Lung microvascular endothelial cell (primary cell): ENCODE results near the gene HS3ST6. TPM values are rescaled to one million over a fixed set of nuclear protein-coding genes. Genes with fewer than 3 reads are reported as not detected.
"Not testable (repeated sequence)": the region's sequence is repeated elsewhere in the genome, so short reads cannot be mapped to it uniquely, and the experiment has no call there.

Source experiments
- DNase-seq, 2 donors: peaks; one replicate each; pipeline versions ENCODE4 v3.0.0 to v3.0.0-alpha.2; 2010; ENCODE audit warnings: low read depth in 2 of 2
- total RNA-seq: library from RNA; depleted of rRNA; stranded (reverse); fragments of >200 nt; gene quantifications from 2 replicates; pipeline ENCODE4 v1.2.1, GENCODE V29; 2014

HS3ST6 gene
- total RNA-seq, result not detected in 2 replicates

DNA sequence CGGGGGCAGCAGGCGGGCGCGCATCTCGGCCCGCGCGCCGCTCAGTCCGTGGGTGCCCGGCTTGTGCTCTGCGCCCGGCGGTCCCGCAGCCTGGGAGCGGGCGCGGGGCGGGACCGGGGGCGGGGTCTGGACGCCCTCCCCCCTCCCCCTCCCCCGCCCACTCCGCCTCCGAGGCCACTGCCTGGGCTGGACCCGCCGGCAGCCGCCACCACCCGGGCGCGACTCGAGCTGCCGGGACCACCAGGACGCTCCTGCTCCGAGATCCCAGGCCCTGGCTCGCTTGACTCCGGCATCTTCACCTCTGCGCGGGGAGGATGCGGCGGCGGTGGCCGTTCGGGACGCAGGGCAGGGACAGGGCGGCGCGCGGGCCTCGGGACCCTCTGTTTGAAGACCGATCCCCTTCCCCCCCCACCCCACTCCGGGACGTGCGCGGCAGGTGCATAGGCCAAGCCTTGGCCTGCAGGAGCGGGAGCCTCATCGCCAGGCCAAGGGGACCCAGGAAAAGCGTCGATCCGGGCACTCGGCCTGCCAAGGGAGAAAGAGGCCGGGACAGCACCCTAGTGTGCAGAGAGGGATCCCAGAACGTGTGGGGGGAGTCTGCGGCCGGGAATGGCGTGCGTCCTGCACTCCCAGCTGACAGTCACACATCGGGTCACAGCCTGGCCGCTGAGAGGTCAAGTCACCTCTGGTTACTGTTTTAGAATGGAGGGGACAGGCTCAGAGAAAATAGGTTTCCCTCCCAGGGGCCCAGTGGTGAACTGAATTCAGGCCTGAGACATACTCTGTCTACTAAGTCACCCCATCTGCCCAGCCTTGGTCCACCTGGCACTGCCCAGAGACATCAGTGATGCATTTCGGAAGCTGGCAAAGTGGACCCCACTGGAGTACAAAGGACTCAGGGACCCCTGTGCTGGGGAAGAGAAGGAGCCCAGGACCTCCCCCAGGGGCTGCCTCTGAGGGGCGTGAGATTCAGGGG lies at the start of gene HS3ST6:
HS3ST6 (minus strand) TSS at position 65 of the 976 bp plus-strand sequence. CDS start 92 bp downstream, outside the sequence.
- DNase-seq, result no peak

DNA sequence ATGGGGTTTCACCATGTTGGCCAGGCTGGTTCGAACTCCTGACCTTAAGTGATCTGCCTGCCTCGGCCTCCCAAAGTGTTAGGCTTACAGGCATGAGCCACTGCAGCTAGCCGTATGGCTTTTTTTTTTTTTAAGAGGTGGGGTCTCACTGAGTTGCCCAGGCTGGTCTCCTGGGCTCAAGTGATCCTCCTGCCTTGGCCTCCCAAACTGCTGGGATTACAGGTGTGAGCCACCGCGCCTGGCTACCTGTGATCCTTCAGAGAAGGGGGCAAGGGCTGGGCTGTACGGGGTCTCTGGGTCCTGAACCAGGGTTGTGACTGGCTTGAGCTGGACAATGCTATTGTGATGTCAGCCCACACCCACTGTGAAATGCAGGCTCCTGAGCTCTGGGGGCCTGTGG lies 48.2 kb upstream of the HS3ST6 start, which contains the start of gene RNF151:
RNF151 (plus strand) TSS at position 397 of the 400 bp plus-strand sequence. CDS start 26 bp downstream, outside the sequence.
- DNase-seq, result no peak

GRCh38 chr16:1965396-1966001 lies 47.3 kb upstream of the HS3ST6 start:
- no peak for DNase-seq

- peak; percentile 99 for DNase-seq
Observed at GRCh38 chr16:1964506-1965395, 46.5 kb upstream of the HS3ST6 start, which contains the start of gene RPS2. RPS2 (minus strand) TSS chr16:1964826; CDS start chr16:1964625, 201 bp downstream.

- DNase-seq, result peak; percentile 47 to 68
Observed at GRCh38 chr16:1963806-1964505, 45.7 kb upstream of the HS3ST6 start.

GRCh38 chr16:1962161-1963153 lies 44.2 kb upstream of the HS3ST6 start:
- DNase-seq, result not testable (repeated sequence)

DNA sequence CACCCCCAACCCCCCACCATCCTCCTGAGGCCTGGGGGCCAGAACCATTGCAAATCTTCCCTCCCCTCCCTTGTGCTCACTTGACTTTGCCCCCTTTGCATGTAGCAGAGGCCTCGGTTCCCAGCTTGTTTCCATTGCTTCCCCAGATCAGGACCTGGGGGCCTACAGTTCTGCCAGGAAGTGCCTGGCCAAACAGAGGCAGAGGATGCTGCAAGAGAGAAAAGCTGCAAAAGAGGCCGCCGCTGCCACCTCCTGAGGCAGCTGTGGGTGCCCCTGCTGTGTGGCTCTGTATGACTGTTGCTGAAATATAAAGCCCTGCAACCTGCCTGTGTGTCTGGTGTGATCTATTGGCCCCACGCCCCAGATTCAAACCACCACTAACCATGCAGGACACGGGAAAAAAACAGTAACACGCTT lies 43.4 kb upstream of the HS3ST6 start:
- no peak for DNase-seq

DNA sequence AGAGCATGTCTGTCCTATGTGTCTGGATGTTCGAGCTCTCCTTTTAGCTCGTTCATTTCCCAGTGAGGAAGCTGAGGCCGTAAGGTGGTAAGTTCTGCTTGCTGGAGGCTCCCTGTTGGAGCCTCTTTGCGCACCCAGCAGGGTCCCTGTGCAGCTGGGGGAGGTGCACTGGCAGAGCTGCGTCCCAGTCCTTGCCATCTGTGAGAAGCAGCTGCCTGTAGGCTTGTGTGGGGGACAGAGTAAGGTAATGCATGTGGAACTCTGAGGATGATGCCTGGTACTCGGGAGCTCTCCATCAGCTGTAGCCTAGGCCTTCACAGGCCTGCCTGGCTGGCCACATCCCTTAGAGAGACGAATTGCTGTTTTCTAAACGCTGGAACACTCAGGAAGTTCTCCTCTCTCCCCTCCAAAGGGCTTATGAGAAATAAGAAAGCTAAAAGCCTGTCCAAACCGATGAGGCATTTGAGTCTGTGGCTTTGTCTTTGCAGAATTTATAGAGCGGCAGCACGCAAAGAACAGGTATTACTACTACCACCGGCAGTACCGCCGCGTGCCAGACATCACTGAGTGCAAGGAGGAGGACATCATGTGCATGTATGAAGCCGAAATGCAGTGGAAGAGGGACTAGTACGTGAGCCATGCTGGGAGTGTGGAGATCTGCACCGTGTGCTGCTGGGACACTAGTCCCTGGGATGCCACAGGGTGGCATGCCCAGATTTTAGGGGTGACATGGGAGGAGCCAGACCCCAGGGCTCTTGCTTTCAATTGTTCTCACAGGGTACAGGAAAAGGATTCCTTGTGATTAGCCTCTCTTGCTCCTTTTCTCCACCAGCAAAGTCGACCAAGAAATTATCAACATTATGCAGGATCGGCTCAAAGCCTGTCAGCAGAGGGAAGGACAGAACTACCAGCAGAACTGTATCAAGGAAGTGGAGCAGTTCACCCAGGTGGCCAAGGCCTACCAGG lies 42.7 kb upstream of the HS3ST6 start:
- peak in 1 of 2 donors; percentile 26 for DNase-seq

- DNase-seq, result peak; percentile 92 to 94
Observed at GRCh38 chr16:1959269-1960039, 41.2 kb upstream of the HS3ST6 start, which contains the start of gene NDUFB10. NDUFB10 (plus strand) TSS chr16:1959538; CDS start chr16:1959625, 87 bp downstream.

- DNase-seq, result no peak
Observed at GRCh38 chr16:1958715-1959268, 40.6 kb upstream of the HS3ST6 start.

DNA sequence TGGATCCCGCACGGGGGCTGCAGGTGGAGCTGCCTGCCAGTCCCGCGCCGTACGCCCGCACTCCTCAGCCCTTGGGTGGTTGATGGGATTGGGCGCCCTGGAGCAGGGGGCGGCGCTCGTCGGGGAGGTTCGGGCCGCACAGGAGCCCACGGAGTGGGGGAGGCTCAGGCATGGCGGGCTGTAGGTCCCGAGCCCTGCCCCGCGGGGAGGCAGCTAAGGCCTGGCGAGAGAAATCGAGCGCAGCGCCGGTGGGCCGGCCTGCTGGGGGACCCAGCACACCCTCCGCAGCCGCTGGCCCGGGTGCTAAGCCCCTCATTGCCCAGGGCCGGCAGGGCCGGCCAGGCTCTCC lies 39.9 kb upstream of the HS3ST6 start:
- not testable (repeated sequence) for DNase-seq

- DNase-seq, result not testable (repeated sequence)
Observed at GRCh38 chr16:1957434-1958142, 39.4 kb upstream of the HS3ST6 start.

DNA sequence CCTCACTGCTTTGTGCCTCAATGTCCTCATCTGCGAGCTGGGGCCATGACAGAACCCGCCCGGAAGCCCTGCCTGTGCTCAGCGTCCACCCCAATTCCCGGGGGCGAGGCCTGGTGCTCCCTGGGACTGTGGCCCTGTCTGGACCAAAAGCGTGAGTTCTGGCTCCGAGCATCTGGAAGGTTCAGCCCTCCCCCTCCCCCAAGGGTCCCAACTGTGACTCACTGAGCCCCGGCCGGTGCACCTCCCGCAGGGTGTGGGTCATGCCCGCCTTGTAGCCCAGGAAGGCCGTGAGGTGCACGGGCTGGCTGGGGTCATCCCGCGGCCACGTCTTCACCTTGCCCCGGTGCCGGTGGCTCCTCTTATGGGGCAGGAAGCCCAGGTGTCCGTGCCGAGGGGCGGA lies 35.5 kb upstream of the HS3ST6 start:
- no peak for DNase-seq

GRCh38 chr16:1950559-1950958 lies 32.3 kb upstream of the HS3ST6 start:
- DNase-seq, result no peak

- DNase-seq, result no peak
Observed at GRCh38 chr16:1950047-1950446, 31.8 kb upstream of the HS3ST6 start.

DNA sequence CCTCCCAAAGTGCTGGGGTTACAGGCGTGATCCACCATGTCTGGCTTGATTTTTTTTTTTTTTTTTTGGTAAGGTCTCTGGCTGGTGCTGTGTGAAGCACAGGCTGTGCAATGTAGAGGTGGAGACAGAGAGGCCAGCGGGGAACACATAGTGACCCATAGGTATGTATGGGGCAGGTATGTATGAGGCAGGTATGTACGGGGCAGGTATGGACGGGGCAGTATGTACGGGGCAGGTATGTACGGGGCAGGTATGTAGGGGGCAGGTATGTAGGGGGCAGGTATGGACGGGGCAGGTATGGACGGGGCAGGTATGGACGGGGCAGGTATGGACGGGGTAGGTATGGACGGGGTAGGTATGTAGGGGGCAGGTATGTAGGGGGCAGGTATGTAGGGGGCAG lies 31.3 kb upstream of the HS3ST6 start:
- DNase-seq, result no peak

DNA sequence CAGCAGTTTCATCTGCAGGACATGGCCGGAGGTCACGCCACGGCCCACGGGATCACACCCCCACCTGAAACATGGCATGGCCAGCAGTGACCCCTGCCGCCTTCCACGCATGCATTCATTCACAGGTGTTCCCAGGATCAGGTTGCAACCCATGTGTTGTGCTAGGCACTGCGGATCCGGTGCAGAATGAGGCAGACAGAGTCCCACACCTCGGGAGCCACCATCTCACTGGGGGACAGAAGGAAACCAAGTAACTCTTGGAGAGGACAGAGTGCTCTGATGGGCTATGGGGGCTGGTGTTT lies 29.1 kb upstream of the HS3ST6 start:
- no peak for DNase-seq
